Activated B cell treated with CpG ODN at 0.5 μM for 24 hours (primary cell): ENCODE results near the gene MDFIC. TPM values are rescaled to one million over a fixed set of nuclear protein-coding genes. Genes with fewer than 3 reads are reported as not detected.

Experiments
- ATAC-seq: fragments of 200-7000 bp; cut with Tn5 transposase; one replicate; pipeline ENCODE4 v1.10.0; 2021; ENCODE audit warnings: low read depth, mild to moderate bottlenecking, moderate library complexity
- CTCF ChIA-PET: fragments of 350-600 bp; sonication (Branson Sonifier 250); formaldehyde crosslinking; loops from one replicate; lab custom pipeline; 2021; ENCODE audit warnings: antibody characterized with exemption; lab: Charles Lee
- POLR2A ChIA-PET: fragments of 350-600 bp; sonication (Branson Sonifier 250); formaldehyde crosslinking; loops from one replicate; lab custom pipeline; 2021; ENCODE audit warnings: antibody characterized with exemption; lab: Charles Lee
- DNase-seq: peaks from one replicate; pipeline ENCODE4 v3.0.0; 2022
- H3K27ac Mint-ChIP-seq: one replicate; pipeline ENCODE4 v1.8.0; 2020; ENCODE audit warnings: mixed read lengths
- H3K27me3 Mint-ChIP-seq: one replicate; pipeline ENCODE4 v1.8.0; 2021; ENCODE audit warnings: mixed read lengths
- H3K36me3 Mint-ChIP-seq: one replicate; pipeline ENCODE4 v1.8.0; 2021; ENCODE audit warnings: low read depth, mixed read lengths
- H3K4me1 Mint-ChIP-seq: one replicate; pipeline ENCODE4 v1.8.0; 2021; ENCODE audit warnings: mixed read lengths
- H3K4me3 Mint-ChIP-seq: one replicate; pipeline ENCODE4 v1.8.0; 2020; ENCODE audit warnings: mild to moderate bottlenecking, mixed read lengths
- H3K9me3 Mint-ChIP-seq: one replicate; pipeline ENCODE4 v1.8.0; 2020; ENCODE audit warnings: mixed read lengths
- intact Hi-C: fragments of 100-400 bp; cut with micrococcal nuclease; formaldehyde crosslinking; loops from one replicate; pipeline ENCODE4 v1.15.1; 2024
- total RNA-seq: library from RNA; stranded (reverse); gene quantifications from 2 replicates; pipeline ENCODE4 v1.2.3, GENCODE V29; 2022
- TF ChIP-seq, protein P1 (sequence below): fragments of 200-600 bp; IDR thresholded peaks from one replicate; pipeline ENCODE4 v1.8.0; 2022; ENCODE audit warnings: antibody characterized with exemption, mild to moderate bottlenecking

MDFIC gene
- total RNA-seq, 1 donor from 2014 or later, result 139 TPM

GRCh38 chr7:114970732-114971131 is 48.8 kb downstream of the MDFIC start:
- Mint-ChIP-seq H3K27me3 (no peaks in the 10 kb centered on the region), H3K27ac (no peak overlapping the region), H3K36me3 (peaks cover 50% of the 10 kb centered on the region), H3K9me3 (no peaks in the 10 kb centered on the region), H3K4me3 (no peak overlapping the region), H3K4me1 (peaks cover 70% of the 10 kb centered on the region)
- TF ChIP-seq, protein P1, sequence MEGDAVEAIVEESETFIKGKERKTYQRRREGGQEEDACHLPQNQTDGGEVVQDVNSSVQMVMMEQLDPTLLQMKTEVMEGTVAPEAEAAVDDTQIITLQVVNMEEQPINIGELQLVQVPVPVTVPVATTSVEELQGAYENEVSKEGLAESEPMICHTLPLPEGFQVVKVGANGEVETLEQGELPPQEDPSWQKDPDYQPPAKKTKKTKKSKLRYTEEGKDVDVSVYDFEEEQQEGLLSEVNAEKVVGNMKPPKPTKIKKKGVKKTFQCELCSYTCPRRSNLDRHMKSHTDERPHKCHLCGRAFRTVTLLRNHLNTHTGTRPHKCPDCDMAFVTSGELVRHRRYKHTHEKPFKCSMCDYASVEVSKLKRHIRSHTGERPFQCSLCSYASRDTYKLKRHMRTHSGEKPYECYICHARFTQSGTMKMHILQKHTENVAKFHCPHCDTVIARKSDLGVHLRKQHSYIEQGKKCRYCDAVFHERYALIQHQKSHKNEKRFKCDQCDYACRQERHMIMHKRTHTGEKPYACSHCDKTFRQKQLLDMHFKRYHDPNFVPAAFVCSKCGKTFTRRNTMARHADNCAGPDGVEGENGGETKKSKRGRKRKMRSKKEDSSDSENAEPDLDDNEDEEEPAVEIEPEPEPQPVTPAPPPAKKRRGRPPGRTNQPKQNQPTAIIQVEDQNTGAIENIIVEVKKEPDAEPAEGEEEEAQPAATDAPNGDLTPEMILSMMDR, result no peak
- DNase-seq, result no peak
- ATAC-seq, result no peak
- intact Hi-C loops, result no loop called here
- POLR2A ChIA-PET, result no interaction called here
- CTCF ChIA-PET, result interaction anchor here (1.5 kb wide), 1 partner anchor 107 kb away, joined by 3 read pairs; no protein-coding TSS in a partner anchor

DNA sequence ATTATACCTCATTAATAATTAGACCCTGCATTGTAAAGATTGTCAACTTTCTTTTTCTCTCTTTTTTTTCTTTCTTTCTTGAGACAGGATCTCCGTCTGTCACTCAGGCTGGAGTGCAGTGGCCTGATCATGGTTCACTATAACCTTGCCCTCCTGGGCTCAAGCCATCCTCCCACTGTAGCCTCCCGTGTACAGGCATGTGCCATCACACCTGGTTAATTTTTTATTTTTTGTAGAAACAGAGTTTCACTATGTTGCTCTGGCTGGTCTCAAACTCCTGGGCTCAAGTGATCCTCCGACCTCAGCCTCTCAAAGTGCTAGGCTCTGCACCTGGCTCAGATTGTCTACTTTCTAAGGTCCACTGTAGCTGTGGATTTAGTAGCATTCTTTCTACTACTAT is 50.7 kb downstream of the MDFIC start:
- Mint-ChIP-seq H3K27ac (no peak overlapping the region), H3K27me3 (no peaks in the 10 kb centered on the region), H3K4me1 (peaks cover 72% of the 10 kb centered on the region), H3K9me3 (no peaks in the 10 kb centered on the region), H3K36me3 (peaks cover 42% of the 10 kb centered on the region), H3K4me3 (no peak overlapping the region)
- DNase-seq (no peak), ATAC-seq (no peak)
- TF ChIP-seq, protein P1, result no peak
- CTCF ChIA-PET, result interaction anchor here (1.1 kb wide), 1 partner anchor 107 kb away, joined by 4 read pairs; no protein-coding TSS in a partner anchor
- POLR2A ChIA-PET, result no interaction called here
- intact Hi-C loops, result no loop called here

GRCh38 chr7:114973147-114973546 is 51.3 kb downstream of the MDFIC start:
- no peak for ATAC-seq
- DNase-seq, result no peak
- no peaks in the 10 kb centered on the region for H3K27me3 Mint-ChIP-seq
- H3K9me3 Mint-ChIP-seq, result no peaks in the 10 kb centered on the region
- POLR2A ChIA-PET, result no interaction called here
- CTCF ChIA-PET, result interaction anchor here (1.1 kb wide), 1 partner anchor 108 kb away, joined by 4 read pairs; no protein-coding TSS in a partner anchor
- peaks cover 40% of the 10 kb centered on the region for H3K36me3 Mint-ChIP-seq
- no peak overlapping the region for H3K4me3 Mint-ChIP-seq
- intact Hi-C loops, result no loop called here
- H3K4me1 Mint-ChIP-seq, result peaks cover 71% of the 10 kb centered on the region
- H3K27ac Mint-ChIP-seq, result no peak overlapping the region
- TF ChIP-seq, protein P1, result no peak

GRCh38 chr7:114975401-114975800 is 53.5 kb downstream of the MDFIC start:
- H3K4me1 Mint-ChIP-seq, result peaks cover 77% of the 10 kb centered on the region
- H3K27me3 Mint-ChIP-seq, result no peaks in the 10 kb centered on the region
- H3K27ac Mint-ChIP-seq, result no peak overlapping the region
- TF ChIP-seq, protein P1, result no peak
- CTCF ChIA-PET, result interaction anchor here (0.8 kb wide), 1 partner anchor 17 kb away, joined by 3 read pairs; no protein-coding TSS in a partner anchor
- H3K4me3 Mint-ChIP-seq, result peak overlapping the region; percentile 28
- no peak for ATAC-seq
- no peak for DNase-seq
- H3K36me3 Mint-ChIP-seq, result peaks cover 43% of the 10 kb centered on the region
- H3K9me3 Mint-ChIP-seq, result no peaks in the 10 kb centered on the region
- intact Hi-C loops, result loop anchor here (2.0 kb wide), 1 partner anchor 17 kb away; no protein-coding TSS in a partner anchor
- POLR2A ChIA-PET, result no interaction called here

DNA sequence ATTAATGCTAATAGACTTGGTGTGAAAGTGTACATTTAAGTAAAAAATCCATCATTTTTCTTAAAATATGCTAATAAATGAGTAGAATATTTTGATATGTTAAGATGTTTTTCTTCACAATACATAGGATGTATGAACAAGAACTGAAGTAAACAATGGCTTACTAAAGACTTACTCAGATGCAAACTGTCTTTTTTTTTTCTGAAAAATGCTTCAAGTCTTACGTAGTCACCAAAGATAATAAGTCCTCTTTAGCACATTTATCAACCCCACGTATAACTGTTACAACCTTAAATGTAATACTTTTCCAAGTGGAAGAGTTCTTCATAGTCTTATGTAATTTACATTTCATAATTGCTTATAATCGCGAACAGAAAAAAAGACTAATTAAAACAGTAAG is 54.8 kb downstream of the MDFIC start:
- Mint-ChIP-seq H3K4me1 (peaks cover 75% of the 10 kb centered on the region), H3K27ac (no peak overlapping the region)
- CTCF ChIA-PET, result no interaction called here

More for the DNA sequence above, 54.8 kb downstream of the MDFIC start:
- TF ChIP-seq, protein P1, result no peak
- no peaks in the 10 kb centered on the region for H3K9me3 Mint-ChIP-seq
- DNase-seq (no peak), ATAC-seq (no peak)
- no peak overlapping the region for H3K4me3 Mint-ChIP-seq
- intact Hi-C loops, result no loop called here
- POLR2A ChIA-PET, result no interaction called here
- no peaks in the 10 kb centered on the region for H3K27me3 Mint-ChIP-seq
- H3K36me3 Mint-ChIP-seq, result peaks cover 46% of the 10 kb centered on the region
